ENCODE measurements around the gene RITA1. TPM values are rescaled to one million over a fixed set of nuclear protein-coding genes. Genes with fewer than 3 reads are reported as not detected.

The RITA1 gene
- total RNA-seq, 1 donor from 2014 or later = 15.5 TPM

DNA sequence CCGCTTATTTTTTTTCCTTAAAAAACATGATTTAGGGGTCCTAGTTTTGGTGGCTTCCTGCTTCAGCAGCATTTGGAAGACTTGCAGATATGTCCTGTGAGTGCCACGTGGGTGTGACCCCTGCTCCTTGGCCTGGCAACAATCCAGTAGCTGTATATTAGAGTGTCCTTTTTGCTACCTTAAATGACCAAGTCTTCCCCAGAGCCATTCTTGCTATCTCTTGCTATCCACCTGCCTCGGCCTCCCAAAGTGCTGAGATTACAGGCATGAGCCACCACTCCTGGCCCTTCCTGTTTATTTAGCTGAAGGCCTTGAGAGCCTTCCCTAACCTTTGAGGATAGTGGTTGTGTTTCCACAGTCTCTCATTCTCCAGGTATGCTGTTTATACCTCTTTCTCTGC is 52.8 kb downstream of the RITA1 start:
- Mint-ChIP-seq H3K27ac (ENCODE audit: unreplicated experiment) (peak overlapping the region; percentile 50), H3K27me3 (ENCODE audit: low read depth) (no peaks in the 10 kb centered on the region), H3K4me3 (ENCODE audit: unreplicated experiment) (no peak overlapping the region), H3K36me3 (ENCODE audit: low read depth) (no peaks in the 10 kb centered on the region), H3K4me1 (ENCODE audit: low read depth) (peaks cover 70% of the 10 kb centered on the region), H3K9me3 (ENCODE audit: low read depth) (no peaks in the 10 kb centered on the region)
- TF ChIP-seq CTCF (IDR thresholded peaks at IDR 0.05) = no peak
- no peak for DNase-seq (ENCODE audit: low spot score)

- DNase-seq (ENCODE audit: low spot score) = peak; percentile 37
- TF ChIP-seq CTCF (IDR thresholded peaks at IDR 0.05) = no peak
- Mint-ChIP-seq H3K9me3 (ENCODE audit: low read depth) (no peaks in the 10 kb centered on the region), H3K36me3 (ENCODE audit: low read depth) (no peaks in the 10 kb centered on the region), H3K27me3 (ENCODE audit: low read depth) (no peaks in the 10 kb centered on the region), H3K4me3 (ENCODE audit: unreplicated experiment) (peak overlapping the region; percentile 17), H3K4me1 (ENCODE audit: low read depth) (peaks cover 74% of the 10 kb centered on the region), H3K27ac (ENCODE audit: unreplicated experiment) (peak overlapping the region; percentile 99)
These were observed 53.8 kb downstream of the RITA1 start for GRCh38 chr12:113239288-113239771.

GRCh38 chr12:113239811-113240331 is 54.4 kb downstream of the RITA1 start:
- DNase-seq (ENCODE audit: low spot score) = peak; percentile 40
- no peaks in the 10 kb centered on the region for H3K9me3 Mint-ChIP-seq (ENCODE audit: low read depth)
- H3K4me1 Mint-ChIP-seq (ENCODE audit: low read depth) = peaks cover 79% of the 10 kb centered on the region
- H3K4me3 Mint-ChIP-seq (ENCODE audit: unreplicated experiment) = no peak overlapping the region
- H3K36me3 Mint-ChIP-seq (ENCODE audit: low read depth) = no peaks in the 10 kb centered on the region
- H3K27ac Mint-ChIP-seq (ENCODE audit: unreplicated experiment) = peak overlapping the region; percentile 99
- no peak for TF ChIP-seq CTCF (IDR thresholded peaks at IDR 0.05)
- H3K27me3 Mint-ChIP-seq (ENCODE audit: low read depth) = no peaks in the 10 kb centered on the region

DNA sequence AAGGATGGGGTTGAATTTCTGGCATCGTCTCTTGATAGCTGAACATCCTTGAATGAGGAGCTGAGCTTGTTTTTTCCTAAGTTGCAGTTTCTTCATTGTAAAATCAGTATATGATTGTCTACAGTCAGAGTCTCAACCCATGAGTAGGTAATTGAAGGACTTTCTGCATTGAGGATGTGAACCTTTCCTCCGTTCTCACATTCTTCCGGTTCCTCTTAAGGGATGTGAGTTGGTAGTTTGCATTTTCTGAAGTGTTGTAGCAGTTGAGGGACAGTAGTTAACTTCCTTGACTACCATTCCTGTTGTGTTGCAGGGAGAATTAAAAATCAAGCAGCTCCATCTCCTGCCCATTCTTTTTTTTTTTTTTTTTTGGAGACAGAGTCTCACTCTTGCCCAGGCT is 54.9 kb downstream of the RITA1 start:
- H3K4me3 Mint-ChIP-seq (ENCODE audit: unreplicated experiment) = no peak overlapping the region
- H3K27ac Mint-ChIP-seq (ENCODE audit: unreplicated experiment) = peak overlapping the region; percentile 99
- H3K27me3 Mint-ChIP-seq (ENCODE audit: low read depth) = no peaks in the 10 kb centered on the region
- DNase-seq (ENCODE audit: low spot score) = no peak
- no peaks in the 10 kb centered on the region for H3K9me3 Mint-ChIP-seq (ENCODE audit: low read depth)
- H3K4me1 Mint-ChIP-seq (ENCODE audit: low read depth) = peaks cover 81% of the 10 kb centered on the region
- no peak for TF ChIP-seq CTCF (IDR thresholded peaks at IDR 0.05)
- H3K36me3 Mint-ChIP-seq (ENCODE audit: low read depth) = no peaks in the 10 kb centered on the region

DNA sequence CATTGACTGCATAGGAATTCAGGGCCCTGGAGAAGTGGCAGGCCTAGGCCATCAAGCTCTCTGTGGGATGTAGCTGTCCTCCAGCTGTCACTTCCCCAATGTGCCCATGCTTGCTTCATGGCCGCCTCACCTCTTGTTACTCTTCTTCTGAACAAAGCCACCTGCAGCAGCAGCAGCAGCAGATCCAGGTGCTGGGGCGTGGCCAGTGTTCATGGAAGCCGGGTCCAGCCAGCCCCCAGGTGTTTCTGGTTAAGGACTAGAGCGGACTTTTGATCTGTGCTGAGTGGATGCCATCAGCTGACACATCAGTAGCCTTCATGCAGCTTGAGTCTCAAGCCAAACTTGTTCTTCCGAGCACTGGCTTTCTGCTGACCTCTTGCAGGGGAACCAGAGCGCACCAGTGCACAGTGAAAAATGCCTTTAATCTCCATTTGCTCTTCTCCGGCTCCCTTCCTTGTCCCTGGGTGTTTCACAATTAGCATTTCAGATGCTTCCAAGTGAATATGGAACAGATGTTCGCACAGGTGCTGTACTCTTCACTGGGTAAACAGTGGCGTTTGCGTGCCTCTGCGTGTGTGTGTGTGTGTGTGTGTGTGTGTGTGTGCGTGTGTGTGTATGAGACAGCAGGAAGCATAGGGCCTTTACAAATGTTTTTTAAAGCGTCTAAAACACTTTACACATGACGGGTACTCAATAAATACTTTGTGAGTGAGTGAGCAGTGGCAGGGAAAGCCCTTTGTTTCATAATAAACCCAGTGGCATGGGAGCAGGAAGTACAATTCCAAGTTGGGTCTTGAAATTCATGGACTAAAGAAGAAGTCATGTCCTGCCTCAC is 55.9 kb downstream of the RITA1 start:
- DNase-seq (ENCODE audit: low spot score) = peak; percentile 76
- TF ChIP-seq CTCF (IDR thresholded peaks at IDR 0.05) = no peak
- H3K4me3 Mint-ChIP-seq (ENCODE audit: unreplicated experiment) = no peak overlapping the region
- H3K36me3 Mint-ChIP-seq (ENCODE audit: low read depth) = no peaks in the 10 kb centered on the region
- peaks cover 83% of the 10 kb centered on the region for H3K4me1 Mint-ChIP-seq (ENCODE audit: low read depth)
- no peaks in the 10 kb centered on the region for H3K27me3 Mint-ChIP-seq (ENCODE audit: low read depth)
- H3K9me3 Mint-ChIP-seq (ENCODE audit: low read depth) = no peaks in the 10 kb centered on the region
- peak overlapping the region; percentile 99 for H3K27ac Mint-ChIP-seq (ENCODE audit: unreplicated experiment)

Small RNA genes lying within 50 kb of the gene (microRNA-seq; reads per million reads assigned to microRNA genes)
- not detected for gene MIR7106 (ENCODE audit: borderline number of aligned reads)

Other genes starting within 250 kb of the RITA1 start
- gene OAS3, start 247.2 kb upstream of the RITA1 start, total RNA-seq = 0.46 to 0.55 TPM in 2 of 3 replicates, not detected in the other
- 0.07 TPM in 1 of 3 replicates, not detected in the others for gene OAS2, start 207.2 kb upstream of the RITA1 start, total RNA-seq
- gene DTX1, start 129.0 kb upstream of the RITA1 start, total RNA-seq = not detected in 3 replicates
- not detected in 3 replicates for gene RASAL1, start 50.0 kb upstream of the RITA1 start, total RNA-seq
- gene CFAP73, start 36.0 kb upstream of the RITA1 start, total RNA-seq = not detected in 3 replicates
- 44.2 to 52.7 TPM (median 44.6 TPM) in 3 replicates for gene DDX54, start 243 bp upstream of the RITA1 start, total RNA-seq
- gene TPCN1, start 35.7 kb downstream of the RITA1 start, total RNA-seq = 35.9 to 40.0 TPM (median 37.7 TPM) in 3 replicates
- gene SLC8B1, start 149.4 kb downstream of the RITA1 start, total RNA-seq = 14.5 to 21.0 TPM (median 20.9 TPM) in 3 replicates
- 91.4 to 102 TPM (median 102 TPM) in 3 replicates for gene PLBD2, start 172.9 kb downstream of the RITA1 start, total RNA-seq
- not detected in 3 replicates for gene SDS, start 218.2 kb downstream of the RITA1 start, total RNA-seq
- 8.4 to 9.4 TPM (median 8.7 TPM) in 3 replicates for gene SDSL, start 236.7 kb downstream of the RITA1 start, total RNA-seq